Endothelial cell of umbilical vein (primary cell): Measurements from ENCODE around the gene BNC2. TPM values are rescaled to one million over a fixed set of nuclear protein-coding genes. Genes with fewer than 3 reads are reported as not detected.

Source experiments
- BruUV-seq: library from RNA; stranded (reverse); fragments of 400-500 nt; replicated peaks from 2 replicates; lab custom pipeline; 2021; lab: Mats Ljungman, UMichigan
- CTCF ChIA-PET: fragments of 300-600, 350-600 bp; sonication (Branson Sonifier 250); formaldehyde crosslinking; loops from one replicate; lab custom pipeline; 2021; ENCODE audit warnings: antibody characterized with exemption, inconsistent platforms; lab: Charles Lee
- POLR2A ChIA-PET: fragments of 300-600, 350-600 bp; sonication (Branson Sonifier 250); formaldehyde crosslinking; loops from one replicate; lab custom pipeline; 2021; ENCODE audit warnings: antibody characterized with exemption, inconsistent platforms; lab: Charles Lee
- DNase-seq: peaks from one replicate; pipeline ENCODE4 v3.0.0-alpha.2; 2011; ENCODE audit warnings: low read depth, low spot score
- FAIRE-seq: peaks from 2 replicates; lab custom pipeline; 2011; peaks lifted over from hg19 to GRCh38; lab: Jason Lieb, UNC
- H2AFZ ChIP-seq: 2 replicates; pipeline ENCODE4 v1.6.0; 2012; ENCODE audit warnings: low read depth, low read length, control low read depth, inconsistent platforms
- H3K27ac ChIP-seq: 2 replicates; pipeline ENCODE4 v1.5.1; 2011; ENCODE audit warnings: low read depth, mild to moderate bottlenecking, control low read depth, low read length, moderate library complexity; ENCODE audit not compliant: insufficient read depth
- H3K27me3 ChIP-seq, 2 experiments: 2 replicates each; pipeline versions ENCODE4 v1.6.0 to v1.6.1; 2011; ENCODE audit warnings: low read length in 2 of 2, mixed read lengths in 1 of 2; ENCODE audit not compliant: control insufficient read depth in 2 of 2, insufficient read depth in 2 of 2
- H3K36me3 ChIP-seq, 2 experiments: 2 replicates in 1 of 2; 3 replicates in 1 of 2; pipeline ENCODE4 v1.5.1; 2011; ENCODE audit warnings: low read length in 2 of 2, mild to moderate bottlenecking in 1 of 2, moderate library complexity in 1 of 2; ENCODE audit not compliant: control insufficient read depth in 2 of 2, insufficient read depth in 2 of 2; ENCODE audit errors: extremely low read depth in 1 of 2
- H3K4me1 ChIP-seq: 3 replicates; pipeline ENCODE4 v1.5.1; 2011; ENCODE audit warnings: mild to moderate bottlenecking, low read length; ENCODE audit not compliant: control insufficient read depth, insufficient read depth; ENCODE audit errors: extremely low read depth
- H3K4me2 ChIP-seq: 2 replicates; pipeline ENCODE4 v1.6.1; 2011; ENCODE audit warnings: low read length, control low read depth, mixed read lengths; ENCODE audit not compliant: insufficient read depth
- H3K4me3 ChIP-seq, 3 experiments: fragments of 200-600 bp in 1 of 3; sonication (generic), shearing (Covaris generic) in 1 of 3; replicated peaks in 1 of 3; 2 replicates each; pipeline ENCODE4 v1.5.1; 2011 to 2016; ENCODE audit warnings: control low read depth in 3 of 3, low read length in 3 of 3, mild to moderate bottlenecking in 2 of 3, inconsistent platforms in 1 of 3, low read depth in 1 of 3, moderate library complexity in 1 of 3; ENCODE audit not compliant: insufficient read depth in 1 of 3
- H3K79me2 ChIP-seq: 2 replicates; pipeline ENCODE4 v1.6.0; 2012; ENCODE audit warnings: low read length, inconsistent platforms; ENCODE audit not compliant: control insufficient read depth, insufficient read depth
- H3K9ac ChIP-seq: replicated peaks from 2 replicates; pipeline ENCODE3; 2011; ENCODE audit warnings: low read length, control low read depth; ENCODE audit not compliant: insufficient read depth; ENCODE audit errors: extremely low read depth
- H3K9me1 ChIP-seq: replicated peaks from 3 replicates; pipeline ENCODE4 v1.6.0; 2011; ENCODE audit warnings: mild to moderate bottlenecking, low read length; ENCODE audit not compliant: control insufficient read depth, insufficient read depth; ENCODE audit errors: extremely low read depth
- H3K9me3 ChIP-seq: replicated peaks from 2 replicates; pipeline ENCODE4 v1.5.1; 2012; ENCODE audit warnings: low read length, inconsistent platforms; ENCODE audit not compliant: control insufficient read depth, insufficient read depth
- H4K20me1 ChIP-seq: replicated peaks from 2 replicates; pipeline ENCODE3; 2011; ENCODE audit warnings: mild to moderate bottlenecking, low read length; ENCODE audit not compliant: control insufficient read depth, insufficient read depth; ENCODE audit errors: extremely low read depth
- CTCF ChIP-seq, 2 donors: IDR thresholded peaks; 1 replicate in 1 of 2; 2 replicates in 1 of 2; pipeline ENCODE4 v1.5.1; 2011; ENCODE audit warnings: low read length in 2 of 2, mild to moderate bottlenecking in 2 of 2, moderate library complexity in 2 of 2, control low read depth in 1 of 2, inconsistent platforms in 1 of 2, low read depth in 1 of 2; ENCODE audit not compliant: insufficient read depth in 1 of 2; ENCODE audit errors: extremely low read depth in 1 of 2
- EZH2 ChIP-seq: IDR thresholded peaks from 2 replicates; pipeline ENCODE4 v1.6.1; 2012; ENCODE audit warnings: borderline replicate concordance, low read depth, mild to moderate bottlenecking, moderate library complexity, low read length, inconsistent platforms; ENCODE audit not compliant: severe bottlenecking
- FOS ChIP-seq: IDR thresholded peaks from 2 replicates; pipeline ENCODE4 v1.6.1; 2011; ENCODE audit warnings: mild to moderate bottlenecking, low read length, moderate library complexity, borderline replicate concordance; ENCODE audit not compliant: insufficient read depth
- GATA2 ChIP-seq: IDR thresholded peaks from 2 replicates; pipeline ENCODE4 v1.7.0; 2011; ENCODE audit warnings: low read depth, mild to moderate bottlenecking, moderate library complexity, mixed read lengths, low read length; ENCODE audit not compliant: insufficient read length, insufficient read depth
- JUN ChIP-seq: IDR thresholded peaks from 2 replicates; pipeline ENCODE4 v1.6.1; 2011; ENCODE audit warnings: borderline replicate concordance, low read depth; ENCODE audit not compliant: insufficient read length, insufficient read depth
- MAX ChIP-seq: IDR thresholded peaks from 2 replicates; pipeline ENCODE4 v1.6.1; 2011; ENCODE audit not compliant: insufficient read depth, insufficient read length
- MYC ChIP-seq: IDR thresholded peaks from one replicate; pipeline ENCODE4 v1.6.1; 2011; ENCODE audit warnings: mild to moderate bottlenecking, low read depth, low read length
- POLR2A ChIP-seq: IDR thresholded peaks from 2 replicates; pipeline ENCODE4 v1.6.1; 2012; ENCODE audit warnings: low read depth, mild to moderate bottlenecking, control low read depth, low read length
- POLR2AphosphoS5 ChIP-seq: IDR thresholded peaks from 2 replicates; pipeline ENCODE4 v1.6.1; 2012; ENCODE audit warnings: low read depth, mild to moderate bottlenecking, control low read depth, low read length, moderate library complexity; ENCODE audit not compliant: insufficient read depth
- dilution Hi-C: fragments of 300-500 bp; cut with MboI; formaldehyde crosslinking; loops from one replicate; pipeline ENCODE4 v1.15.0; 2019; ENCODE audit warnings: low sequenced_read_pairs; ENCODE audit not compliant: extremely low pct_ligation_motif_present
- intact Hi-C: fragments of 100-400 bp; cut with micrococcal nuclease; formaldehyde crosslinking; loops from one replicate; pipeline ENCODE4 v1.10.0; 2022
- polyA plus RNA-seq, 4 experiments: library from polyadenylated mRNA; depleted of rRNA in 3 of 4; stranded (reverse) in 3 of 4; unstranded in 1 of 4; fragments of >200 nt; gene quantifications; 2 replicates each; pipeline versions ENCODE4 v1.2.1 to v1.2.3, GENCODE V29; 2011 to 2012; ENCODE audit warnings: missing spikeins in 1 of 4
- total RNA-seq: library from RNA; stranded (reverse); gene quantifications from 2 replicates; pipeline ENCODE4 v1.2.3, GENCODE V29; 2021

The BNC2 gene
- total and polyA plus RNA-seq, 2 donors (not counting 3 experiments of a cell fraction or from before 2014, with no cell fraction given): 12.1 to 34.3 TPM

- no TSS peak for BruUV-seq
- intact Hi-C loops: loop anchor here (10.0 kb wide), 1 partner anchor 365 kb away; no protein-coding TSS in a partner anchor
- Histone ChIP-seq H3K4me1 (no peaks in the 10 kb centered on the region), H3K36me3 (no peaks in the 10 kb centered on the region), H3K79me2 (no peaks in the 10 kb centered on the region), H3K9me3 (no peaks in the 10 kb centered on the region), H3K4me3 (no peak overlapping the region), H3K27ac (no peak overlapping the region), H3K9ac (no peak overlapping the region), H2AFZ (no peak overlapping the region), H4K20me1 (no peaks in the 10 kb centered on the region), H3K4me2 (no peak overlapping the region), H3K27me3 (no peaks in the 10 kb centered on the region), H3K9me1 (no peaks in the 10 kb centered on the region)
- no peak for DNase-seq
- dilution Hi-C loops: no loop called here
- no peak for FAIRE-seq
- CTCF ChIA-PET: no interaction called here
- TF ChIP-seq MAX (no peak), POLR2AphosphoS5 (no peak), CTCF (IDR thresholded peaks at IDR 0.05; ENCODE audit: extremely low read depth in 1 of 2, insufficient read depth in 1 of 2, low read depth in 1 of 2, low read length in 2 of 2) (no peak), POLR2A (no peak), MYC (no peak), GATA2 (no peak), EZH2 (no peak), FOS (no peak), JUN (no peak)
- POLR2A ChIA-PET: no interaction called here
Observed at GRCh38 chr9:16879416-16879815, 8.9 kb upstream of the BNC2 start.
